Measurements from ENCODE around the gene ARHGEF26. TPM values are rescaled to one million over a fixed set of nuclear protein-coding genes. Genes with fewer than 3 reads are reported as not detected.
A peak's percentile ranks its signal among the peaks of the same experiment; 100 is the strongest.

The ARHGEF26 gene
- total and polyA plus RNA-seq, 2 experiments from 2014 or later, result 9.4 to 16.9 TPM

DNA sequence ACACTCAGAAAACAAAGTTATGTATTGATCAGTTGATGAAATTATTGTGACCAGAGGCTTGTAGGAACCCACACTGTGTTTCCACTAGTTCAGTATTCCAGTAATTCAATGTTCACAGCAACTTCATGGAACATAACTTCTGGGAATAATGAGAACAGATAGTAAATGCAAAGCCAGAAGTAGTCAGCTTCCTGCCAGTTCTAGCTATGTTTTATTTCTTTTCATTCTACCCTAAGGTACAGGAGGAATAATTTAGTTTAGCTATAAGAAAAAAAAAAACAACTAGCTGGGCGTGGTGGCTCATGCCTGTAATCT, 48.6 kb downstream of the ARHGEF26 start (continued):
- no peak for TF ChIP-seq ZNF462 (CRISPR knock-in tag; IDR thresholded peaks at IDR 0.05)
- no peak for TF ChIP-seq ZNF114 (CRISPR knock-in tag; IDR thresholded peaks at IDR 0.05)
- TF ChIP-seq JUNB (IDR thresholded peaks at IDR 0.05; ENCODE audit: unreplicated experiment), result no peak
- TF ChIP-seq, protein P1, sequence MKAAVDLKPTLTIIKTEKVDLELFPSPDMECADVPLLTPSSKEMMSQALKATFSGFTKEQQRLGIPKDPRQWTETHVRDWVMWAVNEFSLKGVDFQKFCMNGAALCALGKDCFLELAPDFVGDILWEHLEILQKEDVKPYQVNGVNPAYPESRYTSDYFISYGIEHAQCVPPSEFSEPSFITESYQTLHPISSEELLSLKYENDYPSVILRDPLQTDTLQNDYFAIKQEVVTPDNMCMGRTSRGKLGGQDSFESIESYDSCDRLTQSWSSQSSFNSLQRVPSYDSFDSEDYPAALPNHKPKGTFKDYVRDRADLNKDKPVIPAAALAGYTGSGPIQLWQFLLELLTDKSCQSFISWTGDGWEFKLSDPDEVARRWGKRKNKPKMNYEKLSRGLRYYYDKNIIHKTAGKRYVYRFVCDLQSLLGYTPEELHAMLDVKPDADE (IDR thresholded peaks at IDR 0.05), result no peak
- no peak for TF ChIP-seq POLR2AphosphoS5 (IDR thresholded peaks at IDR 0.05; ENCODE audit: low read depth)
- no peak for TF ChIP-seq CTCF (conservative IDR thresholded peaks at IDR 0.05; ENCODE audit: low read depth in 2 of 2)
- TF ChIP-seq ZNF331 (CRISPR knock-in tag; IDR thresholded peaks at IDR 0.05; ENCODE audit: low read depth), result no peak

DNA sequence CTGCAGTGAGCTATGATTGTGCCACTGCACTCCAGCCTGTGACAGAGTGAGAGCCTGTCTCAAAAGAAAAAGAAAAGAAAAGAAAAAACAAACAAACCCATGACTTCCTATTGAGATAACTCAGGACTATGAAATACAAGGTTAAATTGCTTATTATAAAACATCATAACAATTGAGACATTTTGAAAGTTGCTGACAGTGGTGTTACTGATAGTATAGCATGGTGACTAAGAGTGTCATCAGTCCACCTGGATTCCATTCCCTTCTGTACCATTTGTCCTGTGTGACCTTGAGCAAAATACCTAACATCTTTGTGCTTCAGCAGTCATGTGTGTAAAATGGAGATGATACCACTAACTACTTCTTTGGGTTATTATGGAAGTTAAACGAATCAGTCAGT, 49.1 kb downstream of the ARHGEF26 start:
- no peak for ATAC-seq
- 0 out of 2 replicates have a peak overlapping the region, but pooled peaks have one; percentile 74 for H3K27ac Mint-ChIP-seq
- TF ChIP-seq NANOG (IDR thresholded peaks at IDR 0.05; ENCODE audit: borderline replicate concordance) (no peak), STAT1 (IDR thresholded peaks at IDR 0.05; ENCODE audit: unreplicated experiment) (no peak), CREB1 (CRISPR knock-in tag; IDR thresholded peaks at IDR 0.05; ENCODE audit: low read depth) (no peak), JUNB (IDR thresholded peaks at IDR 0.05; ENCODE audit: unreplicated experiment) (no peak), ZNF114 (CRISPR knock-in tag; IDR thresholded peaks at IDR 0.05) (no peak)
- TF ChIP-seq, protein P1 (IDR thresholded peaks at IDR 0.05), result no peak

More for the DNA sequence above, 49.1 kb downstream of the ARHGEF26 start:
- Histone ChIP-seq H4K20me1 (replicated peaks; ENCODE audit: insufficient read depth) (no peaks in the 10 kb centered on the region), H3K27ac (ENCODE audit: low read depth) (no peak overlapping the region), H3F3A (replicated peaks; ENCODE audit: low read depth) (no peaks in the 10 kb centered on the region), H3K9me2 (ENCODE audit: insufficient read depth) (no peaks in the 10 kb centered on the region), H3K4me3 (no peak overlapping the region), H2AFZ (no peak overlapping the region), H3K36me3 (ENCODE audit: insufficient read depth) (no peaks in the 10 kb centered on the region), H3K79me2 (replicated peaks; ENCODE audit: insufficient read depth) (no peaks in the 10 kb centered on the region), H3K4me1 (ENCODE audit: insufficient read depth) (peaks cover 22% of the 10 kb centered on the region), H3K4me2 (no peak overlapping the region), H3K27me3 (ENCODE audit: insufficient read depth) (no peaks in the 10 kb centered on the region)
- Mint-ChIP-seq H3K27me3 (ENCODE audit: insufficient read depth, low read depth, poor library complexity) (no peaks in the 10 kb centered on the region), H3K36me3 (ENCODE audit: low read depth) (no peaks in the 10 kb centered on the region), H3K9me3 (no peaks in the 10 kb centered on the region), H3K4me3 (no peak overlapping the region), H3K4me1 (peaks cover 18% of the 10 kb centered on the region)
- DNase-seq (ENCODE audit: low spot score), result no peak

Measured in GM23338 (cell line).